Coronary artery (tissue), 2 donors: ENCODE measurements around the gene KCNMB3.

Source experiments
- DNase-seq: peaks from one replicate; pipeline ENCODE4 v3.0.0-alpha.2; 2017; ENCODE audit warnings: low spot score
- H3K27ac ChIP-seq, 2 donors: fragments of 200-600 bp; sonication (generic); one replicate each; pipeline ENCODE4 v1.5.1; 2016 to 2019
- H3K4me3 ChIP-seq: fragments of 200-600 bp; sonication (generic); 2 replicates; pipeline ENCODE4 v1.5.1; 2016; ENCODE audit warnings: mild to moderate bottlenecking, moderate library complexity
- TF ChIP-seq, protein P1 (sequence below): fragments of 200-600 bp; sonication (generic); IDR thresholded peaks from one replicate; pipeline ENCODE4 v1.5.1; 2019; ENCODE audit warnings: antibody characterized with exemption

KCNMB3 gene, protein sequence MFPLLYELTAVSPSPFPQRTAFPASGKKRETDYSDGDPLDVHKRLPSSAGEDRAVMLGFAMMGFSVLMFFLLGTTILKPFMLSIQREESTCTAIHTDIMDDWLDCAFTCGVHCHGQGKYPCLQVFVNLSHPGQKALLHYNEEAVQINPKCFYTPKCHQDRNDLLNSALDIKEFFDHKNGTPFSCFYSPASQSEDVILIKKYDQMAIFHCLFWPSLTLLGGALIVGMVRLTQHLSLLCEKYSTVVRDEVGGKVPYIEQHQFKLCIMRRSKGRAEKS

DNA sequence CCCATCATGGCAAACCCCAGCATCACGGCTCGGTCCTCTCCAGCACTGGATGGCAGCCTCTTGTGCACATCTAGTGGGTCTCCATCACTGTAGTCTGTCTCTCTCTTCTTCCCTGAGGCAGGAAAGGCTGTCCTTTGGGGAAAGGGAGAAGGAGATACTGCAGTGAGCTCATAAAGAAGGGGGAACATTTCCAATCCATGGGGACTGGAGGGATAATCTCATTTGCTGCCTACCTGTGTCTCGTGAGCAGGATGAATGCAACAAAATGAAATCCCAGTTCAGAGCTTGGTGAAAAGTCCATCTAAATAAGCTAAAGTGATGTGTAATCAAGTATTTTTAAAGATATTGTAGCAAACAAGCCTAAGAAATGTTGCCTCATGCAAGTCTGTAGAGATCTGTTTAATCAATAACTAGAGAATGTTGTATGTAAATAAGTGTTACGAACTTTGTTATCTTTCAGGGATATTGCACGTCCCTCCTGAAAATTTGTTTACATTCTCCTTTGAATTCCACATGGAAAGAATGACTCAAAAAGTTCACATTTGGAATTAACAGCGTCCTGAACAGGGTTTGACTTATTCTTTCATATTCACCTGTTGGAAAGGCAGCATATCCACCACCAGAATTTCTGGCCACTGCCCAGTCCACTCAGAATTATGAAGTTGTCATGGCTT is at the start of gene KCNMB3:
TSS of gene KCNMB3 (minus strand) at position 312 of the 674 bp plus-strand sequence. CDS start at position 188, 124 bp downstream.
- TF ChIP-seq, protein P1, sequence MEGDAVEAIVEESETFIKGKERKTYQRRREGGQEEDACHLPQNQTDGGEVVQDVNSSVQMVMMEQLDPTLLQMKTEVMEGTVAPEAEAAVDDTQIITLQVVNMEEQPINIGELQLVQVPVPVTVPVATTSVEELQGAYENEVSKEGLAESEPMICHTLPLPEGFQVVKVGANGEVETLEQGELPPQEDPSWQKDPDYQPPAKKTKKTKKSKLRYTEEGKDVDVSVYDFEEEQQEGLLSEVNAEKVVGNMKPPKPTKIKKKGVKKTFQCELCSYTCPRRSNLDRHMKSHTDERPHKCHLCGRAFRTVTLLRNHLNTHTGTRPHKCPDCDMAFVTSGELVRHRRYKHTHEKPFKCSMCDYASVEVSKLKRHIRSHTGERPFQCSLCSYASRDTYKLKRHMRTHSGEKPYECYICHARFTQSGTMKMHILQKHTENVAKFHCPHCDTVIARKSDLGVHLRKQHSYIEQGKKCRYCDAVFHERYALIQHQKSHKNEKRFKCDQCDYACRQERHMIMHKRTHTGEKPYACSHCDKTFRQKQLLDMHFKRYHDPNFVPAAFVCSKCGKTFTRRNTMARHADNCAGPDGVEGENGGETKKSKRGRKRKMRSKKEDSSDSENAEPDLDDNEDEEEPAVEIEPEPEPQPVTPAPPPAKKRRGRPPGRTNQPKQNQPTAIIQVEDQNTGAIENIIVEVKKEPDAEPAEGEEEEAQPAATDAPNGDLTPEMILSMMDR = no peak
- H3K4me3 ChIP-seq = no peak within 1 kb of the TSS
- no peak within 1 kb of the TSS for H3K27ac ChIP-seq
- DNase-seq = no peak

DNA sequence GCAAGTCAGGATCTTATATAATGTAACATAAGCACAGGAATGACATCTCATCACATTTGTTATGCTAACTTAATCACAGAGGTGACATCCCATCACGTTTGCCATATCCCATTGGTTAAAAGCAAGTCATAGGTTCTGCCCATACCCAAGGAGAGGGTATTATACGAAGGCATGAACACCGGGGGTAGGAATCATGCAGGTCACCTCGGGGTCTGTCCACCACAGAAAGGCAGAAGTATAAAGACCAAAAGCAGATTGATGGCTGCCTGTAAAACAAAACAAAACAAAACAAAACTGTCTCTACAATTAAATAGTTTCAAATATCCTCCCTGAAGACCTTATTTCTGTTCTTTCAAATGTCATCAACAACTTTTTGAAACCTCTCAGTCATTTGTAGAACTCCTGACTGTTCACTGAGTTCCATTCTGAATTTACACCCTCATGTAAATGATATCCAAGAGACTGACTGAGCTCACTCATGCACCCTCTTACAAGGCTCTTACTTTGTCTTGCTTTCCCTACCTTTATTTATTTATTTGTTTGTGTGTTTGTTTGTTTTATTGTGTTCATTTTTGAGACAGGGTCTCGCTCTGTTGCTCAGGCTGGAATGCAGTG is 49.2 kb upstream of the KCNMB3 start:
- TF ChIP-seq, protein P1 = no peak
- Histone ChIP-seq H3K4me3 (no peak overlapping the region), H3K27ac (no peak overlapping the region)
- no peak for DNase-seq

DNA sequence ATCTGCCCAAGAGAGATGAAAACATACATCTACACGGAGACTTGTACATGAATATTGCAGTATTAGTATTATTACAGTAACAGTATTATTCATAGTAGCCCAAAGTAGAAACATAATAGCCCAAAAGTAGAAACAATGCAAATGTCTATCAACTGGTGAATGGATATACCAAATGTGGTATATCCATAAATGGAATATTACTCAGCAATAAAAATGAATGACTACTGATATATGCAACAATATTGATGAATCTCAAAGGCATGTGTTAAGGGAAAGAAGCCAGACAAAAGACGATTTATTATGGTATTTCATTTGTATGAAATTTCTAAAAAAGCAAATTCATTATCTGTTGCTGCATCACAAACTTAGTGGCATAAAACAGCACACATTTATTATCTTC is 48.4 kb upstream of the KCNMB3 start:
- DNase-seq = no peak
- TF ChIP-seq, protein P1 = no peak

DNA sequence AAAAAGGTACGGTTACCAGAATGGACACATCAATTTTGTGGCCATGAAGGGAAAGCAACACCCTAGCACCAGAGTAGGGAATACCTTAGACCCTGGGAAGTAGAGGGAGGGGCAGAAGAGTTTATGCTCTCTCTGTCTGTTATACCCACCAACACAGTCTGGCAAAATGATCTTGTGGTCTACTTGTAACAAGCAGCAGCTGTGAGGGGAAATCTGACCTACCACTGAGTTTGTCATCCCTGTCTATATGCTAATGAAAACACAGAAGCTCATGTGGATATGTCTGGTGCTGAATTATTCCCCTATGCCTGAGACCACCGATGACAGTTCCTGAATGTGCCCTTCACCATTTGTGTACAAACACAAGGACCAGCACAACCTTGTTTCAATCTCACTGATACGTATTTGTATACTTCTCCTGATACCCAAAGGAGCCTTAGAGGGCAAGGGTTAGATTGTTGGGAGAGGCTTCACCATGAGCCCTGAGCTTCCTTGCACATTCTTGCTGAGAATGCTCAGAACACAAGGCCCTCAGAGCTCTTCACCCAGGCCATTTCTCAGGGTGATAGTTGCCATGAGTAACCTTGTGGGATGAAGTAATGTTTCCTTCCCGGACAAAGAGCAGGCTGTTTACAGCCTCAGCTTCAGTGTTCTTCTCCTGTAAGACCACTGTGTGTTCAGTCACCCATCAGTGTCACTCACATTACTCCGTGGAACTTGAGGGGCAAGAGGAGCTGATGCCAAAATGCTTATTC is 47.2 kb upstream of the KCNMB3 start:
- Histone ChIP-seq H3K27ac (no peak overlapping the region), H3K4me3 (no peak overlapping the region)
- TF ChIP-seq, protein P1 = no peak
- no peak for DNase-seq

More for the DNA sequence above, 48.4 kb upstream of the KCNMB3 start:
- Histone ChIP-seq H3K4me3 (no peak overlapping the region), H3K27ac (no peak overlapping the region)

DNA sequence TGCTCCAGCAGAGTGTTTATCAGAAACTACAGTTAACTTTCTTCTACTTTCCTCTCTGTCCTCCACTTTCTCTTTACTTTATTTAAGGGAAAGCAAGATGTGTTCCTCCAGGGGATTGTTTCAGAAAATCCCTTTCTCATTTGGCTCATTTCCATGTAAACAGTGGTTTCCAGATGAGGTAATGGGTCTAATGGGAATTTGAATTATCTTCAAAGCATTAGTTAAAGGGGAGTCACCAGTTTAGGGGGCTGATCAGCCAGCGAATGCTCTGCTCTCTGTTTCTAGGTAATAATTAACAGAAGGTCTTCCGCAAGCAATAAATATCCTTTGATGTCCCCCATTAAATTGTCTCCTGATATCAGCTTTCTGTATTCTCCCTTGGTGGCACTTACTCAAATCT is 41.5 kb upstream of the KCNMB3 start:
- no peak overlapping the region for H3K27ac ChIP-seq
- TF ChIP-seq, protein P1 = no peak
- no peak for DNase-seq
- no peak overlapping the region for H3K4me3 ChIP-seq

DNA sequence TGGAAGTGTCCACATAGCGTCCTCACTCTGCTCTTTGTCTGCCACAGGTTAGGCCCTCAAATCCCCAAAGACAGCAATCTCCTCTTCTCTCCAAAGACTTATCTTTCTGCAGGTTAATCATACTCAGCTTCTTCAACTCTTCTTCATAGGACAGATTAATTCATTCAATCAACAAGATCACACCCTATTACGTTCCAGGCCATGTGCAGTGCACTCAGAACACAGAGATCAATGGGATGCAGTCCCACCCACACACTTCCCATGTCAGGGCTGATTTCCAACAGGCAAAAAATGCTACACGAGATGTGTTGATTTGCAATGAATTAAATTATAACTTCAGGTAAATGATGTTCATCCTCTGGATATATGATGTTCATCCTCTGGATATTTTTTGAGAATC is 38.4 kb upstream of the KCNMB3 start:
- DNase-seq = no peak
- H3K27ac ChIP-seq = no peak overlapping the region
- TF ChIP-seq, protein P1 = no peak
- no peak overlapping the region for H3K4me3 ChIP-seq
